Osteoblast (primary cell): Measurements from ENCODE around the gene BTG3. TPM values are rescaled to one million over a fixed set of nuclear protein-coding genes. Genes with fewer than 3 reads are reported as not detected.

Source experiments
- DNase-seq: peaks from one replicate; pipeline ENCODE4 v3.0.0; 2011; ENCODE audit warnings: low spot score, mixed read lengths; ENCODE audit not compliant: insufficient read length; ENCODE audit errors: missing footprints
- H2AFZ ChIP-seq: 2 replicates; pipeline ENCODE4 v1.6.0; 2011; ENCODE audit warnings: mild to moderate bottlenecking, low read length
- H3K27ac ChIP-seq: 2 replicates; pipeline ENCODE4 v1.5.1; 2011; ENCODE audit warnings: mild to moderate bottlenecking, low read depth, low read length, moderate library complexity
- H3K27me3 ChIP-seq: 2 replicates; pipeline ENCODE4 v1.6.0; 2012; ENCODE audit warnings: mild to moderate bottlenecking, control low read depth, inconsistent platforms, low read length, moderate library complexity; ENCODE audit not compliant: insufficient read depth
- H3K36me3 ChIP-seq: 2 replicates; pipeline ENCODE4 v1.5.1; 2011; ENCODE audit warnings: mild to moderate bottlenecking, low read length, control low read depth, moderate library complexity; ENCODE audit not compliant: insufficient read depth
- H3K4me1 ChIP-seq: 2 replicates; pipeline ENCODE4 v1.5.1; 2011; ENCODE audit warnings: mild to moderate bottlenecking, low read length, control low read depth, moderate library complexity; ENCODE audit not compliant: insufficient read depth
- H3K4me2 ChIP-seq: 2 replicates; pipeline ENCODE4 v1.6.0; 2011; ENCODE audit warnings: mild to moderate bottlenecking, low read length; ENCODE audit not compliant: insufficient read depth
- H3K4me3 ChIP-seq: fragments of 200-600 bp; sonication (generic); 3 replicates; pipeline ENCODE4 v1.5.1; 2012; ENCODE audit warnings: mild to moderate bottlenecking, low read length, inconsistent platforms; ENCODE audit not compliant: insufficient read depth
- H3K79me2 ChIP-seq: 2 replicates; pipeline ENCODE4 v1.6.0; 2012; ENCODE audit warnings: mild to moderate bottlenecking, low read length, control low read depth, inconsistent platforms; ENCODE audit not compliant: insufficient read depth
- H3K9me3 ChIP-seq: 2 replicates; pipeline ENCODE4 v1.5.1; 2011; ENCODE audit warnings: low read depth, low read length, control low read depth
- H4K20me1 ChIP-seq: 2 replicates; pipeline ENCODE4 v1.6.0; 2012; ENCODE audit warnings: mild to moderate bottlenecking, low read length, control low read depth; ENCODE audit not compliant: insufficient read depth
- CTCF ChIP-seq: IDR thresholded peaks from 2 replicates; pipeline ENCODE4 v1.5.1; 2011; ENCODE audit warnings: mild to moderate bottlenecking, low read depth, low read length, moderate library complexity; ENCODE audit errors: extremely low read depth
- total RNA-seq: library from RNA; depleted of rRNA; stranded (reverse); fragments of >200 nt; gene quantifications from 2 replicates; pipeline ENCODE4 v1.2.3, GENCODE V29; 2012

Gene BTG3
- total RNA-seq, 1 donor, result 22.4 TPM

GRCh38 chr21:17570786-17571185 is 41.9 kb downstream of the BTG3 start:
- H3K79me2 ChIP-seq, result no peaks in the 10 kb centered on the region
- H3K27me3 ChIP-seq, result peaks cover 10% of the 10 kb centered on the region
- no peak for DNase-seq
- H3K9me3 ChIP-seq, result no peaks in the 10 kb centered on the region
- H3K4me1 ChIP-seq, result no peaks in the 10 kb centered on the region
- no peaks in the 10 kb centered on the region for H4K20me1 ChIP-seq
- H3K4me2 ChIP-seq, result no peak overlapping the region
- H3K27ac ChIP-seq, result no peak overlapping the region
- H3K36me3 ChIP-seq, result no peaks in the 10 kb centered on the region
- no peak overlapping the region for H2AFZ ChIP-seq
- no peak for TF ChIP-seq CTCF
- H3K4me3 ChIP-seq, result no peak overlapping the region

GRCh38 chr21:17560377-17561025 is 52.2 kb downstream of the BTG3 start:
- no peaks in the 10 kb centered on the region for H4K20me1 ChIP-seq
- peaks cover 4% of the 10 kb centered on the region for H3K27me3 ChIP-seq
- H3K9me3 ChIP-seq, result no peaks in the 10 kb centered on the region
- H3K4me3 ChIP-seq, result no peak overlapping the region
- no peak overlapping the region for H3K27ac ChIP-seq
- DNase-seq, result no peak
- no peak overlapping the region for H2AFZ ChIP-seq
- H3K4me2 ChIP-seq, result no peak overlapping the region
- H3K4me1 ChIP-seq, result no peaks in the 10 kb centered on the region
- no peak for TF ChIP-seq CTCF
- H3K36me3 ChIP-seq, result no peaks in the 10 kb centered on the region
- H3K79me2 ChIP-seq, result no peaks in the 10 kb centered on the region

- H2AFZ ChIP-seq, result no peak overlapping the region
- H4K20me1 ChIP-seq, result no peaks in the 10 kb centered on the region
- no peaks in the 10 kb centered on the region for H3K4me1 ChIP-seq
- no peak overlapping the region for H3K27ac ChIP-seq
- peak; percentile 73 for DNase-seq
- H3K4me2 ChIP-seq, result no peak overlapping the region
- H3K36me3 ChIP-seq, result no peaks in the 10 kb centered on the region
- H3K4me3 ChIP-seq, result no peak overlapping the region
- H3K27me3 ChIP-seq, result peaks cover 4% of the 10 kb centered on the region
- peak; percentile 41 for TF ChIP-seq CTCF
- H3K79me2 ChIP-seq, result no peaks in the 10 kb centered on the region
- no peaks in the 10 kb centered on the region for H3K9me3 ChIP-seq
Observed at GRCh38 chr21:17554679-17555465, 57.8 kb downstream of the BTG3 start.

GRCh38 chr21:17554120-17554519 is 58.6 kb downstream of the BTG3 start:
- H3K27me3 ChIP-seq, result peaks cover 4% of the 10 kb centered on the region
- H3K79me2 ChIP-seq, result no peaks in the 10 kb centered on the region
- H3K4me1 ChIP-seq, result no peaks in the 10 kb centered on the region
- H3K27ac ChIP-seq, result no peak overlapping the region
- no peak overlapping the region for H3K4me2 ChIP-seq
- no peaks in the 10 kb centered on the region for H4K20me1 ChIP-seq
- DNase-seq, result no peak
- no peaks in the 10 kb centered on the region for H3K9me3 ChIP-seq
- H3K4me3 ChIP-seq, result no peak overlapping the region
- no peak overlapping the region for H2AFZ ChIP-seq
- no peak for TF ChIP-seq CTCF
- H3K36me3 ChIP-seq, result no peaks in the 10 kb centered on the region
